DOHH2 (cell line): ENCODE data around the gene TMEM266.

Source experiments
- H3F3A ChIP-seq: fragments of 200-600 bp; sonication (generic), shearing (Covaris generic); 2 replicates; pipeline ENCODE4 v1.6.0; 2016; ENCODE audit warnings: antibody characterized with exemption, mild to moderate bottlenecking; ENCODE audit not compliant: control insufficient read depth, insufficient read depth
- H3K27ac ChIP-seq: fragments of 200-600 bp; sonication (generic); 2 replicates; pipeline ENCODE4 v1.5.1; 2014; ENCODE audit warnings: low read depth, mild to moderate bottlenecking, low read length, moderate library complexity
- H3K27me3 ChIP-seq: fragments of 200-600 bp; sonication (generic); 2 replicates; pipeline ENCODE4 v1.6.1; 2014; ENCODE audit warnings: mild to moderate bottlenecking, low read length, mixed read lengths; ENCODE audit not compliant: control insufficient read depth
- H3K36me3 ChIP-seq: fragments of 200-600 bp; sonication (generic); 2 replicates; pipeline ENCODE4 v1.6.1; 2014; ENCODE audit warnings: mild to moderate bottlenecking, low read length, moderate library complexity, mixed read lengths; ENCODE audit not compliant: control insufficient read depth
- H3K4me1 ChIP-seq: fragments of 200-600 bp; sonication (generic); 2 replicates; pipeline ENCODE4 v1.6.1; 2014; ENCODE audit warnings: mild to moderate bottlenecking, low read length, mixed read lengths; ENCODE audit not compliant: control insufficient read depth
- H3K4me2 ChIP-seq: fragments of 200-600 bp; sonication (generic); 2 replicates; pipeline ENCODE4 v1.6.0; 2014; ENCODE audit warnings: mild to moderate bottlenecking, low read length, moderate library complexity
- H3K4me3 ChIP-seq: fragments of 200-600 bp; sonication (generic); 2 replicates; pipeline ENCODE4 v1.5.1; 2014; ENCODE audit warnings: mild to moderate bottlenecking, low read length, mixed read lengths
- H3K79me2 ChIP-seq: fragments of 200-600 bp; sonication (generic); 2 replicates; pipeline ENCODE4 v1.6.1; 2014; ENCODE audit warnings: mild to moderate bottlenecking, low read length, mixed read lengths; ENCODE audit not compliant: control insufficient read depth
- H3K9me2 ChIP-seq: fragments of 200-600 bp; sonication (generic); replicated peaks from 2 replicates; pipeline ENCODE4 v1.6.1; 2014; ENCODE audit warnings: mild to moderate bottlenecking, low read length, mixed read lengths; ENCODE audit not compliant: control insufficient read depth
- H3K9me3 ChIP-seq: fragments of 200-600 bp; sonication (generic); 2 replicates; pipeline ENCODE4 v1.6.1; 2014; ENCODE audit warnings: antibody characterized with exemption, low read length, mixed read lengths; ENCODE audit not compliant: control insufficient read depth, insufficient read depth
- H4K20me1 ChIP-seq: fragments of 200-600 bp; sonication (generic); 2 replicates; pipeline ENCODE4 v1.6.0; 2014; ENCODE audit warnings: low read depth, mild to moderate bottlenecking, antibody characterized with exemption, low read length, moderate library complexity; ENCODE audit not compliant: control insufficient read depth, insufficient read depth
- CTCF ChIP-seq: fragments of 200-600 bp; sonication (generic); IDR thresholded peaks from one replicate; pipeline ENCODE4 v1.5.1; 2014; ENCODE audit warnings: antibody characterized with exemption, mild to moderate bottlenecking, low read depth, low read length; ENCODE audit not compliant: poor library complexity, severe bottlenecking
- EZH2phosphoT487 ChIP-seq: fragments of 200-600 bp; sonication (generic); IDR thresholded peaks from 2 replicates; pipeline ENCODE4 v1.6.1; 2017; ENCODE audit warnings: borderline replicate concordance, mild to moderate bottlenecking, antibody characterized with exemption, low read length, moderate library complexity, mixed read lengths

The TMEM266 gene

GRCh38 chr15:76105911-76106310, 46.1 kb downstream of the TMEM266 start:
- Histone ChIP-seq H3K4me2 (no peak overlapping the region), H4K20me1 (no peaks in the 10 kb centered on the region), H3K9me3 (no peaks in the 10 kb centered on the region), H3K9me2 (no peaks in the 10 kb centered on the region), H3K36me3 (no peaks in the 10 kb centered on the region), H3K4me3 (no peak overlapping the region), H3K4me1 (no peaks in the 10 kb centered on the region), H3F3A (no peaks in the 10 kb centered on the region), H3K79me2 (no peaks in the 10 kb centered on the region), H3K27ac (no peak overlapping the region), H3K27me3 (no peaks in the 10 kb centered on the region)
- TF ChIP-seq CTCF (no peak), EZH2phosphoT487 (no peak)

DNA sequence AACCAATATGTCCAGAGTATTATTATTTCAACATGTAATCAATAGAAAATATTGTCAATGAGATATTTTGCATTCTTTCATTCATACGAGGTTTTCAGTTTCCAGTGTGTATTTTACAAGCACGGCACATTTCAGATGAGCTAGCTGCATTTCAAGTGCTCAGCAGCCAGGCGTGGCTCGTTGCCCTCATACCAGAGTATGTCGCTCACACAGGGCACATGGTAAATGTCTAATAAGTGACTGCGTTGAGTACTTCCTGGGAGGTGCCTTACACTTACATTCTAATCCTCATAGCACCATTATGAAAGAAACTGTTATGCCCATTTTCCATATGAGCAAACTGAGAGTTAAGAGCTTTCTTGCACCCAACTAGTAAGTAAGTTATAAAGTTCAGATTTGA, 47.4 kb downstream of the TMEM266 start:
- Histone ChIP-seq H3K9me2 (no peaks in the 10 kb centered on the region), H4K20me1 (no peaks in the 10 kb centered on the region), H3K36me3 (no peaks in the 10 kb centered on the region), H3K27ac (no peak overlapping the region), H3K4me2 (no peak overlapping the region), H3K79me2 (no peaks in the 10 kb centered on the region), H3K27me3 (no peaks in the 10 kb centered on the region), H3K4me1 (no peaks in the 10 kb centered on the region), H3K9me3 (no peaks in the 10 kb centered on the region), H3K4me3 (no peak overlapping the region), H3F3A (no peaks in the 10 kb centered on the region)
- TF ChIP-seq EZH2phosphoT487, result no peak
- no peak for TF ChIP-seq CTCF

- Histone ChIP-seq H3K36me3 (no peaks in the 10 kb centered on the region), H3K9me2 (no peaks in the 10 kb centered on the region), H3F3A (no peaks in the 10 kb centered on the region), H3K79me2 (no peaks in the 10 kb centered on the region), H3K27ac (no peak overlapping the region), H3K4me3 (no peak overlapping the region), H3K4me1 (no peaks in the 10 kb centered on the region), H3K27me3 (no peaks in the 10 kb centered on the region), H3K9me3 (no peaks in the 10 kb centered on the region), H3K4me2 (no peak overlapping the region), H4K20me1 (no peaks in the 10 kb centered on the region)
- TF ChIP-seq CTCF (no peak), EZH2phosphoT487 (no peak)
These were observed 48.4 kb downstream of the TMEM266 start for GRCh38 chr15:76108021-76108723.
